Measurements from ENCODE around the gene FOXJ1.

FOXJ1 gene

GRCh38 chr17:76139801-76140660 is 1.0 kb downstream of the FOXJ1 start:
- no peak for DNase-seq

DNA sequence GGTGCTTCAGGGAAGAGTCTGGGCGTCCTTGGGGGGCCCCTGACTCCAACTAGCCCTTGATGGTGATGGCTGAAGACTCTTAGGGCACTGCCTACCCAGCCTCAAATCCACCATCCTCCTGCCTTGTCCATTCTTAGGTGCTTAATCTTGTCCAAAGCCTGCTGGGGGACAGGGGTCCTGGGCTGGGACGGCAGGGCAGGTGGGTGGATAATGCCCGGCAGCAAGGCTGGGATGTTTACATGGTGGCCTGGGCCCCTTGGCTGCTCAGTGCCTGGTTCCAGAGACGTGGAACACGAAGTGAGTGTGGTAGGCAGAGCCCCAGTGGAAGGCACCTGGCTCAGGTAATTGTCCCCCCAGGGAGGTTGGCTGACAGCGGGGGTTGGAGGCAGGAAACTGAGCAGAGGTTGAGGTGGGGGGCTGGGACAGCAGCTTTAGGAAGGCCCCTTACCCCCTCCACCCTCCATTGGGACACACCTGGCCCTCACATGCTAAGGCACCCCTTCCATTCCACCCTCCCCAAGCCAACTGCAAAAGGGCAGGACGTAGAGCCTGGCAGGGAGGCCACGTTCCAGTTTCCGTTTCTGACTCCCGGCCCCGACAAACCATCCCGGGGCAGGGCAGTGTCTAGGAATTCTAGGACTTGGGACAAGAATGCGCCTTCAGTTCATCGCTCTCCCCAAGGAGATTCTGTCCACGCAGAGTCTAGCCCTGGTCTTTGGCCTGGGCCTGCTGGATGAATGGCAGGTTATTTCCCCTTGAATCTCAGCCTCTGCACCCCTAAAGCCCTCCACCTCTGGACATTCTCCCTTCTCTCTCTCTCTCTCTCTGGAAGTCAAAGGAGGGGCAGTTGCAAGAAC is 1.9 kb downstream of the FOXJ1 start:
- no peak for DNase-seq

- peak; percentile 70 for DNase-seq
Observed at GRCh38 chr17:76138234-76138895, 2.7 kb downstream of the FOXJ1 start.

DNA sequence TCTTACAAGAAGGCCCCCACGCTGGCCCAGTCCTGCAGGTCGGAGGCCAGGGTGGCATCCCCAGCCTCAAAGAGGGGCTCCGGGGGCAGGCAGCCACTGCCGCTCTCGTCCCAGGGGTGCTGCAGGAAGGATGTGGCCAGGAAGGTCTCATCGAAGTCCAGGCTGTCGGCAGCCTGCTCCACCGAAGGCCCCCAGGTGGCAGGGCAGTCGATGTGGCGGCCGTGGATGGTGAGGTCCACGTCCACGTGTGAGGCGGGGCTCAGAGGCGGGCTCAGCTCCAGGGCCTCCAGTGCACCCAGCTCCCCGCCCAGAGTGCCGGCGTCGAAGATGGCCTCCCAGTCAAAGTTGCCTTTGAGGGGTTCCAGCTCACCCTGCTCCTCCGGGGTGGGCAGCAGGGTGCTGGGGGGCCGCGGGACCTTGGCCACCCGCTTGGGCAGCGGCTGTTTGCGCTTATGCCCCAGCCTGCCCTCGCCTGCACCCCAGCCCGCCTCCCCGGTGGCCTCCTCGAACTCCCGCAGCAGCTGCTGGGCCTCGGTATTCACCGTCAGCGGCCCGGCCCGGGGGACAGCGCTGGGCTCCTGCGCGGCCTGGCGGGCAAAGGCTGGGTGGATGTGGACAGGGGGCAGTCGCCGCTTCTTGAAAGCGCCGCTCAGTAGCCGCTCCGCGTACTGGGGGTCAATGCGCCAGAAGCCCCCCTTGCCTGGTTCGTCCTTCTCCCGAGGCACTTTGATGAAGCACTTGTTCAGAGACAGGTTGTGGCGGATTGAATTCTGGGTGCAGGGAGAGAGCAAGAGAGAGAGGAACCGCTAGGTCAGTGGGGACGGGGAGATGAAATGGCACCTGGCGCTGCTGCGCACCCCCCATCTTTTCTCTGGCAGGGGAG is 3.5 kb downstream of the FOXJ1 start:
- no peak for DNase-seq

DNA sequence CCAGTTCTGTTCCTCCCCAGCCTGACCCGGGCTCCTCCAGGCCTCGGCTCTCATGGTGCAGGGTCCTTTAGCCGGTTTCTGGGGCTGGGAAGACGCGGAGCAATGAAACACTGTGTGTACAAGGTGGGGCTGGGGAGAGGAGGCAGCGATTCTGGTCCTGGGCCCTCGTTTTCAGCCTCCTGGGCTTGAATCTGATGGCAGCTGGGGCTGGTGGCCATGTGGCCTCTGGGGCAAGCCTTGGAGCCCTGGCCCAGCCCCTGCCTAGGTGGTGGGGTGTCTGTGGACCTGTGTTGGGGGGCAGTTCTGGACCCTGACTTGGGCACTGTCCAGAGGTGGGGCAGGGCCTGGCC is 4.1 kb downstream of the FOXJ1 start:
- no peak for DNase-seq

DNA sequence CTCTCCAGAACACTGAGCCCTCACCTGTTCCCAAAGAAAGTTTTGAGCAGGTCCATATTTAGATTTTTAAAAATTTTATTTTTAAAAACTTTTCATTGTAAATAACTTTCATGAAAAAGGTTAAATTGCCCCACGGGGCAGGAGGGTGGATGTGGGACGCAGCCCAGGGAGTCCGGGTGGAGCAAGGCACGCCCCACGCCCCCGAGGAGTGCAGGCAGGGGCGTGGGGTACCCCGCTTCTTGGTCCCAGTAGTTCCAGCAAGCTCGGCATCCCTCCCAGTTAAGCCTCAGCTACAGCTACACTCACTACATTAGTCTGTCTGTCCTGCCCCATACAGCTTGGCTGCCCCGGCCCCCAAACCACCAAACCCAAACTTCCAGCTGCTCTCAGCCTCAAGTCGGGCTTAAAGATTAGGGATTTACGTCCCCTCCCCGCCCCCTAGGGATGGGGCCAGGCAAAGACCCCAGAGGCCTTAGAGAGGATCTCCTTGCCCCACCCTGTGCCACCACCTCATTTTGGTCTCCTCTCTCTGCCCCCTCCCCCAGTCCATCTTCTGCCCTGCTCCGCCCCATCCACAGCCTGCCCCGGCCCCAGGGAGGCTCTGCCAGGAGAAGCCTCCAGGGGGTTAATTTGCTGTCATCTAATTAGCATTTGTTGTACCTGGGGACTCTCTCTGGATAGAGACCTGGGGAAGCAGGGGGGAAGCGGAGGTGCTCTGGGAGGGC is 4.6 kb downstream of the FOXJ1 start:
- no peak for DNase-seq

- DNase-seq: no peak
Observed at GRCh38 chr17:76135810-76136188, 5.2 kb downstream of the FOXJ1 start.

DNA sequence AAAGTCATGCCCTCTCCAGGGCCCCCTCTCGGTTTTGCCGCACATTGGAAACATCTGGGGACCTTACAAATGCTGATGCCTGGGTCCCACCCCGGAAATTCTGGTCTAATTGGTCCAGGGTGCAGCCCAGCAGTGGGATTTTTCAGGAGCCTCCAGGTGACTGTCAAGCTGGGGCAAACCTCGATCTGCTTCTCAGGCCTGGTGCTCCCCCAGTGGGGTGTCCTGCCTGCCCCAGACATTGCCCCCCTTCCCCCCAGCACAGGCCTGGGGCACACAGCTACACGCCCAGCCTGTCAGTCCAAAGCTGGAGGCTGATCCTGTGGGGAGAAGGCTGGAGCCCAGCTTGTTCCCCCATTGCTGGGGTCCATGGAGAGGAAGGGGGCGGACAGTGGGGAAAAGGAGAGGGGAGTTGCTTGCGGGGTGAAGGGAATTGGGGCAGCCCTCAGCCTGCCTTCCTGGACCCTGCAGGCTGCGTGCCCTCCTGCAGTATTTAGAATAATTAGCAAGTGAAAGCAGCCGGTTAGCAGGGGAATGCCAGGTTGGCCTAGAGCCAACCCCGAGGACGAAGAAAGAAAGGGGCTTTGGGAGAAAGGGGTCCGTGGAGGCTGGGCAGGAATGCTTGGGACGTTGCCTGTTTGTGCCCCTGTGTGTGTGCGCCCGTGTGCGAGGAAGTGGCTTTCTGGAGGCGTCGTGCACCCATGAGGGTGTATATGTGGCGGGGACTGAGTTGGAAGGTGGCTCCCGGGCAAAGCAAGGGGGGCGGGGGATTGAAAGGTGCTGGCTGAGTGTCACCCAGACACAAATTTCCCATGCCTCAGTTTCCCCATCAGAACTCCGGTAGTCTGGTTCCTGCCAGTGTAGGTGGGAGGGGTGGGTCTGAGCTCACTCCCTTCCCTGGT is 5.9 kb downstream of the FOXJ1 start:
- DNase-seq: no peak

DNA sequence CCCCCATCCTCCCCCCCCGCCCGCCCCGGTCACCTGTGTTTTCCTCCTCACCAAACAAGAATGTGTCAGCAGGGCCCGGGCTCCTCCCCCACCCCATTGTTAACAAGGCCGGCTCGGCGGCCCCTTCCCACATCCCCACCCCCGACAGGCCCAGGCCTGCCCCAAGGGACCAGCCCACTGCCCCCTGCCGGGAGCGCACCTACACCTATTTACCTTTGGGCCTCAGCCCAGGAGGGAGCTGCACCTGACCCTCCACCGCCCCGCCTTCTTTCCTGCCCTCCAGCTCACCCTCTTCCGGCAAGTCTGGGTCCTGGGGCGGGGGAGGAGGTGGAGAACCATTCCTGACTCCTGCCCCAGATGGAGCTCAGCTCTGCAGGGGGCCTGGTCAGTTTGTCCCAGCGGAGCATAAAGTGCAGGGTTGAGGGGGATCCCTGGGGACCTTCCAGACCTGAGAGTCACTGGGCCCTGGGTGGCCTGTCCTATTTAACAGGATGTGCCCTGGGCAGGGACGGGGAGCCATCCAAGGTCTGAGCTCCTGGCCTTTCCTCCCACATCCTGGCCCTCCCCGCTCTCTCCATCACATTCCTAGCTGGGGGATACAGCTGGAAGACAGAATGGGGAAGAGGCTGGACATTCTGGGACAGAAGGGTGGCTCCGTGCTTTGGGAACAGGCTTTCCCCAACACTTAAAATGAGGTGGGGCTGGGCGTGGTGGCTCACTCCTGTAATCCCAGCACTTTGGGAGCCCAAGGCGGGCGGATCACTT is 8.3 kb downstream of the FOXJ1 start:
- DNase-seq: peak; percentile 71

- no peak for DNase-seq
Observed at GRCh38 chr17:76131692-76132573, 9.1 kb downstream of the FOXJ1 start.

GRCh38 chr17:76131051-76131691 is 9.9 kb downstream of the FOXJ1 start:
- no peak for DNase-seq

- DNase-seq: no peak
Observed at GRCh38 chr17:76130473-76130872, 10.6 kb downstream of the FOXJ1 start.

GRCh38 chr17:76125922-76126321 is 15.1 kb downstream of the FOXJ1 start:
- no peak for DNase-seq

DNA sequence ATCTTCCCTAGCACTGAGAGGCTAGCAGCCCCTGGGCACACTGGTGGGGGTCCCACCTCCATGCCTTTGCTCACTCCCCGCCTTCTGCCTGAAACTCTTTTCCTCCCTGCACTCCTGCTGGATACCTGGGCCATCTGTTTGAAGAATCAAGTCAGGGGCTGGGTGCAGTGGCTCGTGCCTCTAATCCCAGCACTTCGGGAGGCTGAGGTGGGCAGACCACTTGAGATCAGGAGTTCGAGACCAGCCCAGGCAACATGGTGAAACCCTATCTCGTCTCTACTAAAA is 15.7 kb downstream of the FOXJ1 start:
- DNase-seq: no peak

DNA sequence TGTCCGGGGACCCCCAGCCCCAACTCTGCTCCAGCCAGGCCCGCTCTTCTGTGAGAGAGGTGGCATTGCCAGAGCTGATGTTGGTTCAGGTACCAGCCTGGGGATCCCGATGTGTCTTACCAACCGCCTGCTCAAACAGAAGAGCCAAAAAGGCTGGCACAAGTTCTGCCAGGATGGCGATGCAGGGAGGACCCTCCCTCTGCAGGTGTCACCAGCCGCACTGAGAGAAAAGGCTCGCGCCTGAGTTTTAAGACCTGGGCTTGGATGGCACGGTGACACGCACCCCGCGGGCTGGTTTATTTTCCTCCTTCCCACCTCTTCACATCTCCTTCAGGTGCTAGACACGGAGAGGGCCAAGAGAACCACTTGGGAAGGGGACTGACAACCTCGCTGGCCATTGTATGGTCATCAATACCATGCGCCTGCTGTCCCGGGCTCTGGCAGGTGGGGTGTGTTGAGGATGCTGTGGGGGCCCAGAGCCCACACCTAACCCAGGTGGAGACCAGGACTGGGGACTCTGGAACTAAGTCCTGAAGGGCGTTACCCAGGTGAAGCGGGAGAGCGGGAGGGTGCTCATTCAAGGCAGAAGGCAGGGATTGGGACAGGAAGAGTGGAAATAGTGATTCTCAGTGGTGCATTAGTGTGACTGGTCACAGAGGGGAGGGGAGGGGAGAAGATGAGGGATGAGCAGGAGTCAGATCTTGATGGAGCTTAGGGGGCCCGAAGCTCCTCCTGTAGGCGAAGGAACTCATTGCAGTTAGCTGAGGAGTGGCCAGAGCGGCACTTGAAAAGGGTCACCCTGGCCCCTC is 16.3 kb downstream of the FOXJ1 start:
- no peak for DNase-seq

- DNase-seq: no peak
Observed at GRCh38 chr17:76123749-76124581, 17.1 kb downstream of the FOXJ1 start.

GRCh38 chr17:76123191-76123499 is 17.9 kb downstream of the FOXJ1 start:
- no peak for DNase-seq

Data from NCI-H2107 (cell line).